HL-60 (cell line): ENCODE data around the gene LAMA5.

ENCODE experiments used
- DNase-seq, 2 experiments: peaks; one replicate each; pipeline ENCODE4 v3.0.0-alpha.2; 2010 to 2020; ENCODE audit warnings: low read depth in 1 of 2, low spot score in 1 of 2
- H3K27ac ChIP-seq: fragments of 250-450 bp; sonication (Bioruptor Pico); replicated peaks from 2 replicates; pipeline ENCODE4 v1.5.1; 2020; ENCODE audit warnings: mild to moderate bottlenecking, moderate library complexity
- H3K27me3 ChIP-seq: fragments of 250-450 bp; sonication (Bioruptor Pico); 2 replicates; pipeline ENCODE4 v1.5.1; 2021; ENCODE audit warnings: mild to moderate bottlenecking, moderate library complexity; ENCODE audit not compliant: insufficient read depth, poor library complexity, severe bottlenecking
- H3K4me3 ChIP-seq: replicated peaks from 2 replicates; pipeline ENCODE4 v1.5.1; 2011; ENCODE audit warnings: mild to moderate bottlenecking, control low read depth, low read length; ENCODE audit not compliant: insufficient read depth
- GABPA ChIP-seq: IDR thresholded peaks from 2 replicates; pipeline ENCODE4 v1.6.1; 2012; ENCODE audit warnings: low read depth
- POLR2AphosphoS5 ChIP-seq: IDR thresholded peaks from 2 replicates; pipeline ENCODE4 v1.6.1; 2012; ENCODE audit warnings: low read depth
- SPI1 ChIP-seq: IDR thresholded peaks from 2 replicates; pipeline ENCODE4 v1.6.1; 2012; ENCODE audit warnings: low read depth, mild to moderate bottlenecking, borderline replicate concordance
- TF ChIP-seq, protein P1 (sequence below): IDR thresholded peaks from 2 replicates; pipeline ENCODE4 v1.6.1; 2012; ENCODE audit warnings: low read depth; ENCODE audit not compliant: insufficient replicate concordance
- TF ChIP-seq, protein P2 (sequence below): IDR thresholded peaks from one replicate; pipeline ENCODE4 v1.5.1; 2011; ENCODE audit warnings: low read length, control low read depth, inconsistent platforms; ENCODE audit not compliant: insufficient read depth

LAMA5 gene

DNA sequence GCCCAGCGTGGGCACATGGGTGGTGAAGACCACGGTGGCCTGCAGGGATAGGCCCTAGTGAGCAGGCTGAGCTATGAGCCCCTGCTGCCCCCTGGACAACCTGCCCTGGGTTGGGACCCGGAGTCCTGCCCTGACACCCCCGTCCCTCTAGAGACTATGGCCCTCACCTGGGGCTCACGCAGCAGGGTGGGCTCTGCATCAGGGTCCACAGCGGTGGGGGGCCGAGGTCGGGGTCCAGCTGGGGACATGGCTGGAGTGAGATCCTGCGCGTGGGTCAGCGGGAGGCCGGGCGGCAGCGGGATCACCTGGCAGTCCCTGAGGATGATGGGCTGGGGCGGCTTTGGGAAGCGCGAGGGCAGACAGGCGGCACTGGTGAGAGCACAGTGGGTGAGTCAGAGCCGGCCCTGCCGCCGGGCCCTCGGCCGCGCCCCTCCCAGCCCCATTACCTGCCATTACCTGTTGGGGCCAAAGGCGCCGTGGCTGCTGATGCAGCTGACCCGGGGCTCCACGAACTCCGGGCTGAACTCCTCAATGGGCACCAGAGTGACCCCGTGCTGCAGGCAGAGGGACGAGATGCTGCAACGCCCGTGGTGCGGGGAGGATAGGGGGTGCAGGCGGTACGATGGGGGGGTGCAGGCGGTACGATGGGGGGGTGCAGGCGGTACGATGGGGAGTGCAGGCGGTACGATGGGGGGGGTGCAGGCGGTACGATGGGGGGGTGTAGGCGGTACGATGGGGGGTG lies 36.4 kb downstream of the LAMA5 start:
- Histone ChIP-seq H3K27me3 (no peaks in the 10 kb centered on the region), H3K27ac (no peak overlapping the region), H3K4me3 (no peak overlapping the region)
- no peak for DNase-seq
- no peak for TF ChIP-seq POLR2AphosphoS5
- no peak for TF ChIP-seq SPI1
- TF ChIP-seq, protein P1, sequence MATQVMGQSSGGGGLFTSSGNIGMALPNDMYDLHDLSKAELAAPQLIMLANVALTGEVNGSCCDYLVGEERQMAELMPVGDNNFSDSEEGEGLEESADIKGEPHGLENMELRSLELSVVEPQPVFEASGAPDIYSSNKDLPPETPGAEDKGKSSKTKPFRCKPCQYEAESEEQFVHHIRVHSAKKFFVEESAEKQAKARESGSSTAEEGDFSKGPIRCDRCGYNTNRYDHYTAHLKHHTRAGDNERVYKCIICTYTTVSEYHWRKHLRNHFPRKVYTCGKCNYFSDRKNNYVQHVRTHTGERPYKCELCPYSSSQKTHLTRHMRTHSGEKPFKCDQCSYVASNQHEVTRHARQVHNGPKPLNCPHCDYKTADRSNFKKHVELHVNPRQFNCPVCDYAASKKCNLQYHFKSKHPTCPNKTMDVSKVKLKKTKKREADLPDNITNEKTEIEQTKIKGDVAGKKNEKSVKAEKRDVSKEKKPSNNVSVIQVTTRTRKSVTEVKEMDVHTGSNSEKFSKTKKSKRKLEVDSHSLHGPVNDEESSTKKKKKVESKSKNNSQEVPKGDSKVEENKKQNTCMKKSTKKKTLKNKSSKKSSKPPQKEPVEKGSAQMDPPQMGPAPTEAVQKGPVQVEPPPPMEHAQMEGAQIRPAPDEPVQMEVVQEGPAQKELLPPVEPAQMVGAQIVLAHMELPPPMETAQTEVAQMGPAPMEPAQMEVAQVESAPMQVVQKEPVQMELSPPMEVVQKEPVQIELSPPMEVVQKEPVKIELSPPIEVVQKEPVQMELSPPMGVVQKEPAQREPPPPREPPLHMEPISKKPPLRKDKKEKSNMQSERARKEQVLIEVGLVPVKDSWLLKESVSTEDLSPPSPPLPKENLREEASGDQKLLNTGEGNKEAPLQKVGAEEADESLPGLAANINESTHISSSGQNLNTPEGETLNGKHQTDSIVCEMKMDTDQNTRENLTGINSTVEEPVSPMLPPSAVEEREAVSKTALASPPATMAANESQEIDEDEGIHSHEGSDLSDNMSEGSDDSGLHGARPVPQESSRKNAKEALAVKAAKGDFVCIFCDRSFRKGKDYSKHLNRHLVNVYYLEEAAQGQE: no peak
- TF ChIP-seq GABPA: no peak

DNA sequence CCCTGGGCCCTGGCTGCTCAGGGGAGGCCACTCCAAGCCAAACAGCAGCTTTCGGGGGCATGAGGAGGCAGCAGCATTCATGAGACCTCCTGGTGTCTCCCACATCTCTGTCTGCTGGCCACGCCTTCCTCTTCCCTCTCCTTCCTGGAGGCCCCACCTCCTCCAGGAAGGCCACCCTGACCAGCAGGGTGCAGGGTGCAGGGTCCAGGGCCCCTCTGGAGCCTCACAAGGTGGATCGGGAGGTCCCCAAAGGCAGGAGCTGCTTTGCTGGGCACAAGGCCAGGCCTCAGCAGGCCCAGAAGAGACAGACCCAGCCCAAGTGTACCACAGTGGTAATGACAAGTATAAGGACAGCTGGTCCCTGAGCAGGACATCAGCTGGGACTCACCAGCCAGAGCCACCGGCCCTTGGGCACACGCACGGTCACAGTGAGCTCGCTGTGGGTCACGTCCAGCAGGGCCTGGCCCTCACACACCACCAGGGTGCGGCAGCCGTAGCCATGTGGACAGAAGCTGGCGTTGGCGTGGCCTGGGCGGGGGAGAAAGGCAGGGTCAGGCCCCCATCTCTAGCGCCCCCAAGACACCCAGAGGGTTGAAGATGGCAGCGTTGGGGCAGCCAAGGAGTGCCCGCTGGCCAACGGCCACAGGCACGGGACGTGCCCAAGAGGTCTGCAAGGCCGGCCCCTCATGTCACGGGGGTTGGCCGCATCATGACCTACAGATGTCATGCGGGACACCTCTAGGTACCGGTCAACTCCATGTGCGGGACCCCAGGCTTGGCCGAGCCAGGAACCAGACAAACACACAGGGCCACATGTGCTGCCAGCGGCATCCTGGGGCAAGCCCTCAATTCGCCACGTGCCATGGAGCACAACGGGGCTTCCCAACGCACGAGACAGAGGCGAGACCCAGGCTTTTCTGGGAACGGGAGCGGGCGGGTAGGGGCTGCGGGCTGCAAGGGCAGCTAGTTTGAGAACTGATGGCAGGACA lies 37.4 kb downstream of the LAMA5 start:
- Histone ChIP-seq H3K27ac (no peak overlapping the region), H3K27me3 (no peaks in the 10 kb centered on the region), H3K4me3 (no peak overlapping the region)
- no peak for DNase-seq
- TF ChIP-seq, protein P2, sequence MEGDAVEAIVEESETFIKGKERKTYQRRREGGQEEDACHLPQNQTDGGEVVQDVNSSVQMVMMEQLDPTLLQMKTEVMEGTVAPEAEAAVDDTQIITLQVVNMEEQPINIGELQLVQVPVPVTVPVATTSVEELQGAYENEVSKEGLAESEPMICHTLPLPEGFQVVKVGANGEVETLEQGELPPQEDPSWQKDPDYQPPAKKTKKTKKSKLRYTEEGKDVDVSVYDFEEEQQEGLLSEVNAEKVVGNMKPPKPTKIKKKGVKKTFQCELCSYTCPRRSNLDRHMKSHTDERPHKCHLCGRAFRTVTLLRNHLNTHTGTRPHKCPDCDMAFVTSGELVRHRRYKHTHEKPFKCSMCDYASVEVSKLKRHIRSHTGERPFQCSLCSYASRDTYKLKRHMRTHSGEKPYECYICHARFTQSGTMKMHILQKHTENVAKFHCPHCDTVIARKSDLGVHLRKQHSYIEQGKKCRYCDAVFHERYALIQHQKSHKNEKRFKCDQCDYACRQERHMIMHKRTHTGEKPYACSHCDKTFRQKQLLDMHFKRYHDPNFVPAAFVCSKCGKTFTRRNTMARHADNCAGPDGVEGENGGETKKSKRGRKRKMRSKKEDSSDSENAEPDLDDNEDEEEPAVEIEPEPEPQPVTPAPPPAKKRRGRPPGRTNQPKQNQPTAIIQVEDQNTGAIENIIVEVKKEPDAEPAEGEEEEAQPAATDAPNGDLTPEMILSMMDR: no peak
- TF ChIP-seq GABPA (no peak), POLR2AphosphoS5 (no peak), SPI1 (no peak)
- TF ChIP-seq, protein P1: no peak

DNA sequence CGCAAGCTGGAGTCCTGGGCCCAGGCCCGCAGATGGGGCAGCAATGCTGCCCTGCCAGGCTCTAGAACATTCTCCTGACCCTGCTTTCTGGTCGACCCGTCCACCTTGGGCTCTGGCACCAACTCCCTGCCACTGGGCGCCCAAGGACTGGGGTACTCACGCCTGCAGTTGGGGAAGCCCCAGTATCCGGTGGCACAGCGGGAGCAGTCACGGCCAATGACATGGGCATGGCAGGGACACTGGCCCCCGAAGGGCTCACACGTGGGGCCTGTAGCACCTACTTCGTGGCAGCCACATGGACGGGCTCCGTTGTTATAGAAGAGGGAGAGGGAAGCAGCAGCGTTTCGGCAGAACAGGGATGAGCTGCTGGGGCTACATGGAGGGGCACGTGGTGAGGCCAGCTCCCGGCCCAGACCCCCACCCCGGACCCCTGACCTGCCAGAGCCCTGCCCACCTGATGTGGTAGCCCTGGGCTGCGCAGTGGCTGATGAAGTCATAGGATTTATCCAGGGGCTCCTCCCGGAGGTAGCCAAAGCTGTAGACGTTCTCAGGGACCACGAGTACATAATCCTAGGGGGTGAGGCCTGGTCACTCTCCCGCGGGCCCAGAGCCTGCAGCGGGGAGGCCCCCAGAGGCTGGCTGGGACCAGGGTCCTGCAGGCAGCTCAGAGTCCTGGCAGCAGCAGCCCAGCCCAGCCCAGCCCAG lies 38.3 kb downstream of the LAMA5 start:
- no peak overlapping the region for H3K27ac ChIP-seq
- no peak for DNase-seq
- no peak for TF ChIP-seq POLR2AphosphoS5
- TF ChIP-seq, protein P2: no peak
- TF ChIP-seq, protein P1: no peak
- TF ChIP-seq GABPA: no peak
- no peak for TF ChIP-seq SPI1
- H3K27me3 ChIP-seq: no peaks in the 10 kb centered on the region
- no peak overlapping the region for H3K4me3 ChIP-seq
